ENCODE results near the gene CELF1.

CELF1 gene

DNA sequence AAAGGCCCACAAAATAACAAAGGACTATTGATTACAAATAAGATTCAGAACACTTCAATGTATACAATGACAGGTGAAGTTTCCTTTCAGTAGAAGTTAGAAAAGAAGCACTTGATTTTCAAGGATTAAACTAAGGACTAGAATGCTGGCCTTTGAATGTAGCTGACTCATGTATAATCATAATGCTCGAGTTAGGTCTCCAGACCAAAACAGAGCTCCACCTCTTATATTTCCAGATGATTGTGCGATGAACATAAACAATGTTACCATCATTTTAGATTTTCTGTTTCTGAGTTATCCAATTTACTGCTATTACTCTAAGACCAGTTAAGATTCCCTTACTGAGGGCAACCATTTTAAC is 63.6 kb downstream of the CELF1 start:
- H3K9ac ChIP-seq, result no peak overlapping the region
- H3K27ac ChIP-seq, result no peak overlapping the region
- H3K36me3 ChIP-seq, result peaks cover 71 to 94% (median 86%) of the 10 kb centered on the region in 11 experiments
- H4K20me1 ChIP-seq, result peaks cover 60 to 88% (median 81%) of the 10 kb centered on the region in 11 experiments
- no peak for TF ChIP-seq Cebpa-rat (IDR thresholded peaks at IDR 0.05)
- H3K9me3 ChIP-seq (replicated peaks in 1 of 11), result no peaks in the 10 kb centered on the region
- peaks cover 0 to 33% (median 0%) of the 10 kb centered on the region in 10 experiments; a peak in 6 of 20 replicates for H3K4me1 ChIP-seq
- H3K4me2 ChIP-seq, result no peak overlapping the region
- no peak overlapping the region for H3K4me3 ChIP-seq
- no peaks in the 10 kb centered on the region for H3K27me3 ChIP-seq

- H3K4me3 ChIP-seq, result no peak overlapping the region
- H3K9ac ChIP-seq, result peak overlapping the region in 2 of 11 experiments; percentile 9 to 24; a peak in 2 of 22 replicates
- H3K27ac ChIP-seq, result 0 out of 22 replicates have a peak overlapping the region, but pooled peaks of 1 of the 11 experiments have one; percentile 4
- no peaks in the 10 kb centered on the region for H3K9me3 ChIP-seq (replicated peaks in 1 of 11)
- no peak overlapping the region for H3K4me2 ChIP-seq
- peaks cover 71 to 94% (median 86%) of the 10 kb centered on the region in 11 experiments for H3K36me3 ChIP-seq
- no peak for TF ChIP-seq Cebpa-rat (IDR thresholded peaks at IDR 0.05)
- H3K4me1 ChIP-seq, result peaks cover 0 to 33% (median 0%) of the 10 kb centered on the region in 10 experiments; a peak in 7 of 20 replicates
- H3K27me3 ChIP-seq, result no peaks in the 10 kb centered on the region
- H4K20me1 ChIP-seq, result peaks cover 57 to 87% (median 76%) of the 10 kb centered on the region in 11 experiments
These were observed 64.1 kb downstream of the CELF1 start for GRCh38 chr11:47488674-47489394.

GRCh38 chr11:47488111-47488510 is 64.8 kb downstream of the CELF1 start:
- Histone ChIP-seq H3K4me3 (no peak overlapping the region), H3K9ac (peak overlapping the region in 1 of 11 experiments; percentile 9; a peak in 1 of 22 replicates), H3K27me3 (no peaks in the 10 kb centered on the region), H3K9me3 (replicated peaks in 1 of 11) (no peaks in the 10 kb centered on the region), H3K4me2 (no peak overlapping the region), H3K4me1 (peaks cover 0 to 36% (median 0%) of the 10 kb centered on the region in 10 experiments; a peak in 8 of 20 replicates), H3K36me3 (peaks cover 75 to 94% (median 87%) of the 10 kb centered on the region in 11 experiments), H4K20me1 (peaks cover 52 to 87% (median 73%) of the 10 kb centered on the region in 11 experiments), H3K27ac (peak overlapping the region in 2 of 11 experiments; percentile 4 to 18; a peak in 1 of 22 replicates)
- TF ChIP-seq Cebpa-rat (IDR thresholded peaks at IDR 0.05), result no peak

DNA sequence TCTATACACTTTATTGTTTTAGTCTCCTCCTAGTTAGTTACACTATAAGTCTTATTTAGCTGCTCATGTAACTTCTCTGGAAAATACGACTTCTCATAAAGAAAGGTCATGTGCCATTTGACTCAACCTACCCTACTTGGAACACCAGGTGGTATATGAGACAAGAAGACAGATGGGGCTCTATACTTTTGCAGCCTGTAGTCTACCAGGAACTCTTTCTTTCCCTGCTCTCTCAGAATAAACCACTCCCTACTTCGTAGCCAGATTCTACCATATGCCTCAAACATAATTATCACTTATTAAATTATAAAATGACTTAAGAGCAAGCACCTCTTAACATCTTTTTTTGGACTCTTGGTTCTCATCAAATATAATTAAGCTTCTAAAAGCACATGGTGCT is 65.5 kb downstream of the CELF1 start:
- no peak overlapping the region for H3K4me3 ChIP-seq
- peaks cover 0 to 43% (median 4%) of the 10 kb centered on the region in 10 experiments; a peak in 9 of 20 replicates for H3K4me1 ChIP-seq
- H3K4me2 ChIP-seq, result no peak overlapping the region
- no peak overlapping the region for H3K9ac ChIP-seq
- peaks cover 45 to 87% (median 68%) of the 10 kb centered on the region in 11 experiments; a peak in 21 of 22 replicates for H4K20me1 ChIP-seq
- no peaks in the 10 kb centered on the region for H3K27me3 ChIP-seq
- no peak overlapping the region; a peak in 1 of 22 replicates for H3K27ac ChIP-seq
- no peaks in the 10 kb centered on the region for H3K9me3 ChIP-seq (replicated peaks in 1 of 11)
- TF ChIP-seq Cebpa-rat (IDR thresholded peaks at IDR 0.05), result no peak
- peaks cover 77 to 94% (median 87%) of the 10 kb centered on the region in 11 experiments for H3K36me3 ChIP-seq

DNA sequence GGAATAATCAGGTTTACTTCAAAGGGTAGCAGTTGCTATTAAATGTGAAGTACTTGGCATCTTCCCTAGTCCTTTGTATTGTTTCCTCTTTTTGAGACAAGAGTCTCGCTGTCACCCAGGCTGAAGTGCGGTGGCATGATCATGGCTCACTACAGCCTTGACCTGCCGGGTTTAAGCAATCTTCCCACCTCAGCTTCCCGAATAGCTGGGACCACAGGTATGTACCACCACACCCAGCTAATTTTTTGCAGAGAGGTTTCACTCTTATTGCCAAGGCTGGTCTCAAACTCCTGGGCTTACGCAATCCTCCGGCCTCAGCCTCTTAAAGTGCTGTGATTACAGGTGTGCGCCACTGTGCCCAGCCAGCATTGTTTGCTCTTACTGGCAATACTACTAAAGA is 67.8 kb downstream of the CELF1 start:
- Histone ChIP-seq H3K4me3 (no peak overlapping the region), H3K9me3 (replicated peaks in 1 of 11) (no peaks in the 10 kb centered on the region), H3K4me1 (peaks cover 0 to 47% (median 22%) of the 10 kb centered on the region in 10 experiments; a peak in 16 of 20 replicates), H3K9ac (no peak overlapping the region), H3K27ac (no peak overlapping the region), H3K36me3 (peaks cover 91 to 100% (median 96%) of the 10 kb centered on the region in 11 experiments), H4K20me1 (peaks cover 26 to 83% (median 45%) of the 10 kb centered on the region in 11 experiments; a peak in 21 of 22 replicates), H3K4me2 (peak overlapping the region in 2 of 11 experiments; percentile 50 to 57; a peak in 2 of 22 replicates), H3K27me3 (no peaks in the 10 kb centered on the region)
- TF ChIP-seq Cebpa-rat (IDR thresholded peaks at IDR 0.05), result peak in 6 of 11 experiments; percentile 32 to 52 (median 36); a peak in 5 of 22 replicates

DNA sequence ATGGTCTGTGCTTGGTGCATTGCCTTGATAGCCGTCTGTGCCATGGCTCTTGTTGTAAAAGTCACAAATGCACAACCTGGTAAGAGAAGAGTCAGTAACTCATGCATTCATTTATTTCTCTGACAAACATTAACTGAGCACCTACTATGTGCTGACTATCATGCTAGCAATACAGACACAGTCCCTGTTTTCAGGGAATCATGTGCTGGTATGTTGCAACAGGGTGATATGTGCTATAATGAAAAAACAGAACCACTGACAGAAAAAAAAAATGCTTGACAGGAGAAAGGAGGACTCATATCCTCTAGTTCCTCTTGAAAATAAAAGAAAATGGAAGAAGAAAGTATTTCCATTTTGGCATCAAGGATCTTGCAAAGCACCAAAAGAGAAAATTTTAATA is 69.5 kb downstream of the CELF1 start:
- Histone ChIP-seq H3K4me2 (peak overlapping the region in 3 of 11 experiments; percentile 19 to 66 (median 57); a peak in 5 of 22 replicates), H3K4me1 (peaks cover 0 to 47% (median 22%) of the 10 kb centered on the region in 10 experiments; a peak in 16 of 20 replicates), H3K9ac (no peak overlapping the region), H3K27me3 (no peaks in the 10 kb centered on the region), H3K27ac (peak overlapping the region in 5 of 11 experiments; percentile 8 to 34 (median 15); a peak in 6 of 22 replicates), H3K9me3 (replicated peaks in 1 of 11) (no peaks in the 10 kb centered on the region), H3K4me3 (no peak overlapping the region), H4K20me1 (peaks cover 10 to 76% (median 34%) of the 10 kb centered on the region in 11 experiments; a peak in 19 of 22 replicates), H3K36me3 (peaks cover 95 to 100% (median 97%) of the 10 kb centered on the region in 11 experiments)
- TF ChIP-seq Cebpa-rat (IDR thresholded peaks at IDR 0.05), result no peak

DNA sequence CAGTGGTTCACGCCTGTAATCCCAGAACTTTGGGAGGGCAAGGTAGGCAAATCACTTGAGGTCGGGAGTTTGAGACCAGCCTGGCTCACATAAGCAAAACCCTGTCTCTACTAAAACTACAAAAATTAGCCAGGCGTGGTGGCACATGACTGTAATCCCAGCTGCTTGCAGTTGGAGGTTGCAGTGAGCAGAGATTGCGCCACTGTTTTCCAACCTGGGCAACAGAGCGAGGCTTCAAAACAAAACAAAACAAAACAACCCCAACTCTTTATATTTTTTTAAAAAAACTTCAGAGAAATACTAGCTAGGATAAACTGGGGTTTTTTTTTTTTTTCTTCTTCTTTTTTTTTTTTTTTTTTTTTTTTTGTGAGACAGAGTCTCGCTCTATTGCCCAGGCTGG is 72.2 kb downstream of the CELF1 start:
- no peaks in the 10 kb centered on the region for H3K9me3 ChIP-seq (replicated peaks in 1 of 11)
- H3K27ac ChIP-seq, result peak overlapping the region in 9 of 11 experiments; percentile 9 to 83 (median 69); a peak in 16 of 22 replicates
- peak in 9 of 11 experiments; percentile 22 to 90 (median 79); a peak in 15 of 22 replicates for TF ChIP-seq Cebpa-rat (IDR thresholded peaks at IDR 0.05)

GRCh38 chr11:47478651-47479329 is 74.1 kb downstream of the CELF1 start:
- Histone ChIP-seq H3K4me2 (no peak overlapping the region), H3K27me3 (no peaks in the 10 kb centered on the region), H3K9me3 (replicated peaks in 1 of 11) (no peaks in the 10 kb centered on the region), H3K9ac (peak overlapping the region in 1 of 11 experiments; percentile 11; a peak in 1 of 22 replicates), H3K4me1 (peaks cover 0 to 40% (median 23%) of the 10 kb centered on the region in 10 experiments; a peak in 16 of 20 replicates), H4K20me1 (peaks cover 7 to 83% (median 36%) of the 10 kb centered on the region in 11 experiments; a peak in 17 of 22 replicates), H3K36me3 (peaks cover 99 to 100% (median 100%) of the 10 kb centered on the region in 11 experiments), H3K4me3 (no peak overlapping the region), H3K27ac (peak overlapping the region in 4 of 11 experiments; percentile 2 to 81 (median 77); a peak in 6 of 22 replicates)
- TF ChIP-seq Cebpa-rat (IDR thresholded peaks at IDR 0.05), result no peak

More for the DNA sequence above, 72.2 kb downstream of the CELF1 start:
- peak overlapping the region in 6 of 11 experiments; percentile 3 to 63 (median 48); a peak in 7 of 22 replicates for H3K9ac ChIP-seq
- peaks cover 0 to 57% (median 25%) of the 10 kb centered on the region in 10 experiments; a peak in 16 of 20 replicates for H3K4me1 ChIP-seq
- peaks cover 97 to 100% (median 98%) of the 10 kb centered on the region in 11 experiments for H3K36me3 ChIP-seq
- peaks cover 0 to 82% (median 36%) of the 10 kb centered on the region in 11 experiments; a peak in 16 of 22 replicates for H4K20me1 ChIP-seq
- no peaks in the 10 kb centered on the region for H3K27me3 ChIP-seq
- H3K4me2 ChIP-seq, result peak overlapping the region in 5 of 11 experiments; percentile 27 to 52 (median 28); a peak in 7 of 22 replicates
- no peak overlapping the region for H3K4me3 ChIP-seq

All from BLaER1 treated with 17β-estradiol and CSF1 and Interleukin-3, amounts not matched to agents 10 nM and 100 nM (cell line).